Left ventricle myocardium superior (tissue), 1 donor: ENCODE measurements around the gene TTC27. TPM values are rescaled to one million over a fixed set of nuclear protein-coding genes. Genes with fewer than 3 reads are reported as not detected.
"Not testable (repeated sequence)": the region's sequence is repeated elsewhere in the genome, so short reads cannot be mapped to it uniquely, and the experiment has no call there.

Source experiments
- ATAC-seq: fragments of 200-7000 bp; cut with Tn5 transposase; one replicate; pipeline ENCODE4 v1.9.1; 2020; ENCODE audit warnings: mild to moderate bottlenecking, moderate library complexity
- DNase-seq: peaks from one replicate; pipeline ENCODE4 v3.0.0-alpha.2; 2020
- intact Hi-C: fragments of 100-400 bp; cut with micrococcal nuclease; formaldehyde crosslinking; loops from one replicate; pipeline ENCODE4 v1.11.0; 2022
- microRNA-seq: library from miRNA; unstranded; fragments of <30 nt; microRNA quantifications from one replicate; pipeline ENCODE4 v1.2.0, GENCODE V29; 2020; ENCODE audit warnings: borderline number of aligned reads
- total RNA-seq: library from RNA; stranded (reverse); fragmentation: NEBNext Ultra II Directional; extraction: Animal tissue kit (Norgen Biotek cat#: 25700); gene quantifications from one replicate; pipeline ENCODE4 v1.2.1, GENCODE V29; 2021
- donor health status: DM: no; HTN: yes; CAD: no; lungs with severe emphysema.

TTC27 gene
- total RNA-seq, 1 donor from 2014 or later: 8.3 TPM

DNA sequence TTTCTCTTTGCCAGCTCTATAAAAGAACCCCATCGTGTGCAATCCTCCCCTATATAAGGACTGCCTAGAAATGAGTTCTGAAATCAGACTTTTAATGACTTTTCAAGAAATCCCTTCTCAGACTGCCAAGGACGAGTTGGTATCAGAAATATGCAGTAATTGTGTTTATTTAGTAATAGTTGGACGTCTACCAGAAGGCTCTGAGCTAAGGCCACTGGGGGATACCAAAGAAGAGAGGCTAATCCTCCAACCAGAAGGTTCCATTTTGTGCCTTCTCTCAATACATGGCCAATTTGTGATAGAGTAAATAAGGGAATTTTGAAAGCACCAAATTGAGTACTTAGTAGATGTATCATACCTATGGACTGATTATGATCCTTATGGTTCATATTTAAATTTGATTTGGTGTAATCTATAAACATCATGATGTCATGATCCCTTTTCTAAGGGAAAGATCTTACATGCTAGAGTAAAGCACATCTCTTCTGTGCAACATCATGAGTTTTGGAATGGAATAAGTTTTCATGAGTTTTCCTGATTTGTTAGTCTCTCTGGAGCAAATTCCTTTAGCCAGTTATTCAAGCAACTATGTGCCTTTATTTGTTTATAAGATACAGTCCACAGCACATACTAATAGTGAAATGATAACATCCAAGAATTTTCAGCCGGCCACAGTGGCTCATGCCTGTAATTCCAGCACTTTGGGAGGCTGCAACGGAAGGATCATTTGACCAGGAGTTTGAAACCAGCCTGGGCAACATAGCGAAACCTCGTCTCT lies 236.7 kb downstream of the TTC27 start:
- intact Hi-C loops: no loop called here
- peak; percentile 47 for ATAC-seq

DNA sequence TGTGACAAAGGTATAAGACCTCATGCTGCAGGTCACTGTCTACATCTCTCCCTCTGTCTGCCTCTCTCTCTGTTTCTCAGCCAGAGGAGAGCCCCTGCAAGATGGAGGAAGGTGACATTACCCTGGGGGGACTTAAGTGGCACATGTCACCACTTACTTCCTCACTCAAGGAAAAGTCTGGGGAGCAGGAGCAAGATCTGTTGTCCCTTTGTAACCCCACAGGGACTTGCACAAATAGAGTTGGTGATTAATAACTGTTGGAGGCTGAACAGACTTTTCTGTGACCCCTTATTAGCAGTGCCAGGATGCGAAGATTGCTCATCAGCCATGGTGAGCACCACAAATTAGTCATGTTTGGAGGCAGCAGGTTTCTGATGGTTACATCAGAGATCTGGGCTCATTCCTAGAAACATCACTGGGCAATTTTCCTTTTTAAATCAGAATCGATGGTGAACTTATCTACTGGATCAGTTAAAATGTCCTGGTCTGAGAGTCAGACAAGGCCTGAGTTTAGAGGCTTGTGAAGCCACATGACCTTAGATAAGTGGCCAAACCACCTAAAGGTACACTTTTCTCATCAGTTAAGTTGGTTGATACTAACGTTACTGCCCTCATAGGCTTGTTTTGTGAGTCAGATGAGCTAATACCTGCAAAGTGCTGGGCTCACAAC lies 237.7 kb downstream of the TTC27 start:
- no peak for DNase-seq
- no peak for ATAC-seq
- intact Hi-C loops: no loop called here

More for the DNA sequence above, 236.7 kb downstream of the TTC27 start:
- DNase-seq: no peak

DNA sequence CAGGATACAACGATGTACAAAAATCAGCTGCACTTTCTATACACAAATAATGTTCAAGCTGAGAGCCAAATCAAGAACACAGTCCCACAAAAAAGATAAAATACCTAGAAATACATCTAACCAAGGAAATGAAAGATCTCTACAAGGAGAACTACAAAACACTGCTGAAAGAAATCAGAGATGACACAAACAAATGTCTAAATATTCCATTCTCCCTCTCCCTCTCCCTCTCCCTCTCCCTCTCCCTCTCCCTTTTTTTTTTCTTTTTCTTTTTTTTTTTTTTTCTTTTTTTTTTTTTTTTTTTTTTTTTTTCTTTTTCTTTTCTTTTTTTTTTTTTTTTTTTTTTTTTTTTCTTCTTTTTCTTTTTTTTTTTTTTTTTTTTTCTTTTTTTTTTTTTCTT lies 238.6 kb downstream of the TTC27 start:
- intact Hi-C loops, ATAC-seq: not testable (repeated sequence)

More for the DNA sequence above, 238.6 kb downstream of the TTC27 start:
- DNase-seq: not testable (repeated sequence)

Small RNAs within 50 kb of the gene (microRNA-seq; reads per million reads assigned to microRNA genes)
- not detected for gene MIR4765
